Lower lobe of right lung (tissue), 2 donors: Measurements from ENCODE around the gene ANKS3. TPM values are rescaled to one million over a fixed set of nuclear protein-coding genes. Genes with fewer than 3 reads are reported as not detected.

ENCODE experiments used
- ATAC-seq, 2 donors: fragments of 200-7000 bp; cut with Tn5 transposase; one replicate each; pipeline ENCODE4 v1.9.1; 2020 to 2022; ENCODE audit warnings: mild to moderate bottlenecking in 2 of 2, moderate library complexity in 2 of 2
- DNase-seq: peaks from one replicate; pipeline ENCODE4 v3.0.0-alpha.2; 2020
- H3K27ac ChIP-seq: fragments of 200-600 bp; one replicate; pipeline ENCODE4 v1.8.0; 2022
- H3K27me3 ChIP-seq: fragments of 200-600 bp; one replicate; pipeline ENCODE4 v1.8.0; 2022; ENCODE audit warnings: low read depth
- H3K36me3 ChIP-seq: fragments of 200-600 bp; one replicate; pipeline ENCODE4 v1.8.0; 2022; ENCODE audit warnings: mild to moderate bottlenecking
- H3K4me1 ChIP-seq: fragments of 200-600 bp; one replicate; pipeline ENCODE4 v1.8.0; 2022
- H3K4me3 ChIP-seq: fragments of 200-600 bp; one replicate; pipeline ENCODE4 v1.8.0; 2022; ENCODE audit warnings: mild to moderate bottlenecking
- H3K9me3 ChIP-seq: fragments of 200-600 bp; one replicate; pipeline ENCODE4 v1.8.0; 2022
- CTCF ChIP-seq: fragments of 200-600 bp; IDR thresholded peaks from one replicate; pipeline ENCODE4 v1.8.0; 2022; ENCODE audit warnings: antibody characterized with exemption, mild to moderate bottlenecking
- intact Hi-C: fragments of 100-400 bp; cut with DNase I; formaldehyde crosslinking; loops from one replicate; pipeline ENCODE4 v1.11.0; 2022
- total RNA-seq: library from RNA; stranded (reverse); fragmentation: NEBNext Ultra II Directional; extraction: Animal tissue kit (Norgen Biotek cat#: 25700); gene quantifications from one replicate; pipeline ENCODE4 v1.2.1, GENCODE V29; 2021
- donor health status: DM: no; HTN: yes; CAD: no; lungs with severe emphysema.

ANKS3 gene
- total RNA-seq, 1 donor from 2014 or later = 20.6 TPM

GRCh38 chr16:4682616-4683254 is 51.3 kb downstream of the ANKS3 start:
- peak; percentile 55 for TF ChIP-seq CTCF
- DNase-seq (peak; percentile 76), ATAC-seq (peak; percentile 54 to 55)
- no peak overlapping the region for H3K4me3 ChIP-seq
- H3K4me1 ChIP-seq = peaks cover 36% of the 10 kb centered on the region
- H3K27me3 ChIP-seq = no peaks in the 10 kb centered on the region
- intact Hi-C loops = no loop called here
- peak overlapping the region; percentile 11 for H3K27ac ChIP-seq
- H3K9me3 ChIP-seq = no peaks in the 10 kb centered on the region
- peaks cover 83% of the 10 kb centered on the region for H3K36me3 ChIP-seq

- ATAC-seq = no peak
- Histone ChIP-seq H3K9me3 (no peaks in the 10 kb centered on the region), H3K36me3 (peaks cover 84% of the 10 kb centered on the region), H3K4me1 (peaks cover 41% of the 10 kb centered on the region), H3K4me3 (no peak overlapping the region), H3K27ac (no peak overlapping the region), H3K27me3 (no peaks in the 10 kb centered on the region)
- TF ChIP-seq CTCF = no peak
- intact Hi-C loops = no loop called here
- no peak for DNase-seq
Observed at GRCh38 chr16:4682084-4682591, 51.9 kb downstream of the ANKS3 start.

GRCh38 chr16:4681471-4682083 is 52.5 kb downstream of the ANKS3 start:
- H3K4me1 ChIP-seq = peaks cover 46% of the 10 kb centered on the region
- H3K27me3 ChIP-seq = no peaks in the 10 kb centered on the region
- H3K4me3 ChIP-seq = no peak overlapping the region
- H3K27ac ChIP-seq = peak overlapping the region; percentile 11
- H3K36me3 ChIP-seq = peaks cover 84% of the 10 kb centered on the region
- no peaks in the 10 kb centered on the region for H3K9me3 ChIP-seq
- intact Hi-C loops = no loop called here
- TF ChIP-seq CTCF = no peak
- DNase-seq (peak; percentile 46), ATAC-seq (no peak)

GRCh38 chr16:4680673-4681470 is 53.2 kb downstream of the ANKS3 start:
- no peak for TF ChIP-seq CTCF
- peaks cover 84% of the 10 kb centered on the region for H3K36me3 ChIP-seq
- H3K9me3 ChIP-seq = no peaks in the 10 kb centered on the region
- ATAC-seq = peak; percentile 4 to 35
- no peaks in the 10 kb centered on the region for H3K27me3 ChIP-seq
- H3K4me1 ChIP-seq = peaks cover 52% of the 10 kb centered on the region
- peak overlapping the region; percentile 86 for H3K27ac ChIP-seq
- H3K4me3 ChIP-seq = peak overlapping the region; percentile 49
- intact Hi-C loops = no loop called here
- peak; percentile 58 for DNase-seq

GRCh38 chr16:4679850-4680636 is 54.0 kb downstream of the ANKS3 start:
- Histone ChIP-seq H3K9me3 (no peaks in the 10 kb centered on the region), H3K27me3 (no peaks in the 10 kb centered on the region), H3K27ac (peak overlapping the region; percentile 86), H3K36me3 (peaks cover 84% of the 10 kb centered on the region), H3K4me3 (peak overlapping the region; percentile 49), H3K4me1 (peaks cover 54% of the 10 kb centered on the region)
- DNase-seq (peak; percentile 92), ATAC-seq (peak; percentile 76 to 79)
- TF ChIP-seq CTCF = no peak
- intact Hi-C loops = no loop called here
